OCI-LY3 (cell line): ENCODE results near the gene UNC5C.

Experiments
- H2AFZ ChIP-seq: fragments of 200-600, 300-600 bp; shearing (Covaris generic); 2 replicates; pipeline ENCODE4 v1.6.0; 2014; ENCODE audit warnings: antibody characterized with exemption, low read depth, low read length
- H3K27ac ChIP-seq: fragments of 200-600, 300-600 bp; sonication (generic); 2 replicates; pipeline ENCODE4 v1.5.1; 2014; ENCODE audit warnings: mild to moderate bottlenecking, low read length, moderate library complexity, mixed read lengths
- H3K27me3 ChIP-seq: fragments of 200-600, 300-600 bp; sonication (generic); 2 replicates; pipeline ENCODE4 v1.6.1; 2014; ENCODE audit warnings: low read depth, low read length, mixed read lengths
- H3K36me3 ChIP-seq: fragments of 200-600, 300-600 bp; sonication (generic); replicated peaks from 2 replicates; pipeline ENCODE3; 2014; ENCODE audit warnings: low read depth, low read length, mixed read lengths
- H3K4me1 ChIP-seq: fragments of 300-600, 200-600 bp; sonication (generic); 2 replicates; pipeline ENCODE4 v1.6.1; 2014; ENCODE audit warnings: low read length, mixed read lengths
- H3K4me2 ChIP-seq: fragments of 200-600, 300-600 bp; sonication (generic); 2 replicates; pipeline ENCODE4 v1.6.1; 2014; ENCODE audit warnings: low read length, mixed read lengths
- H3K4me3 ChIP-seq: fragments of 300-600, 200-600 bp; sonication (generic); 2 replicates; pipeline ENCODE4 v1.5.1; 2014; ENCODE audit warnings: antibody characterized with exemption, mild to moderate bottlenecking, low read length, moderate library complexity
- H3K79me2 ChIP-seq: fragments of 300-600, 200-600 bp; shearing (Covaris generic); 2 replicates; pipeline ENCODE4 v1.6.1; 2014; ENCODE audit warnings: mild to moderate bottlenecking, low read length, mixed read lengths
- H3K9ac ChIP-seq: fragments of 300-600, 200-600 bp; shearing (Covaris generic); 2 replicates; pipeline ENCODE4 v1.6.0; 2014; ENCODE audit warnings: mild to moderate bottlenecking, low read length, moderate library complexity
- H3K9me3 ChIP-seq: fragments of 200-600, 300-600 bp; shearing (Covaris generic); 2 replicates; pipeline ENCODE4 v1.6.1; 2014; ENCODE audit warnings: low read length, mixed read lengths; ENCODE audit not compliant: insufficient read depth
- H4K20me1 ChIP-seq: fragments of 200-600, 300-600 bp; sonication (generic); 2 replicates; pipeline ENCODE4 v1.6.1; 2016; ENCODE audit warnings: low read length, mixed read lengths; ENCODE audit not compliant: insufficient read depth
- EZH2phosphoT487 ChIP-seq: fragments of 200-600 bp; shearing (Covaris generic); IDR thresholded peaks from 2 replicates; pipeline ENCODE4 v1.6.1; 2018; ENCODE audit warnings: antibody characterized with exemption, mixed run types, low read depth
- TF ChIP-seq, protein P1 (sequence below): fragments of 200-600, 300-600 bp; sonication (generic); IDR thresholded peaks from 2 replicates; pipeline ENCODE4 v1.5.1; 2014; ENCODE audit warnings: antibody characterized with exemption, low read length, low read depth

The UNC5C gene

DNA sequence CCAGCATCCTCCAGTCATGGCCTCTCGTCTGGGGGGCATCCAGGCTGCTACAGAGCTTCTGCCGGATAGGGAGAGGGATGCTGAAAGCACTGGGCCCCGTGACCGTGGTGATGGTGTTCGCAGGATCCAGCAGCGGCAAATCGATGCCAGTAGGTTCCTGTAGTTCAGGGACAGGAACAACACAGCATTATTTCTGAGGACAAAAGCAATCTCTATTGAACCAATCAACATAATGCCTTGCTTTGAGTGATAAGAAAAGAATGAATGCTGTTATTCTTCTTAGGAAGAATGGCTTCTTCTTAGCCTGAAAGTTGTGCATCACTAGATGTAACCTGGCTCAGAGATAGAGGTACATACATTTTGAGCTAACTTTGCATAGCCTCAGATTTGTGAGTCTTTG is 378.6 kb downstream of the UNC5C start:
- TF ChIP-seq, protein P1, sequence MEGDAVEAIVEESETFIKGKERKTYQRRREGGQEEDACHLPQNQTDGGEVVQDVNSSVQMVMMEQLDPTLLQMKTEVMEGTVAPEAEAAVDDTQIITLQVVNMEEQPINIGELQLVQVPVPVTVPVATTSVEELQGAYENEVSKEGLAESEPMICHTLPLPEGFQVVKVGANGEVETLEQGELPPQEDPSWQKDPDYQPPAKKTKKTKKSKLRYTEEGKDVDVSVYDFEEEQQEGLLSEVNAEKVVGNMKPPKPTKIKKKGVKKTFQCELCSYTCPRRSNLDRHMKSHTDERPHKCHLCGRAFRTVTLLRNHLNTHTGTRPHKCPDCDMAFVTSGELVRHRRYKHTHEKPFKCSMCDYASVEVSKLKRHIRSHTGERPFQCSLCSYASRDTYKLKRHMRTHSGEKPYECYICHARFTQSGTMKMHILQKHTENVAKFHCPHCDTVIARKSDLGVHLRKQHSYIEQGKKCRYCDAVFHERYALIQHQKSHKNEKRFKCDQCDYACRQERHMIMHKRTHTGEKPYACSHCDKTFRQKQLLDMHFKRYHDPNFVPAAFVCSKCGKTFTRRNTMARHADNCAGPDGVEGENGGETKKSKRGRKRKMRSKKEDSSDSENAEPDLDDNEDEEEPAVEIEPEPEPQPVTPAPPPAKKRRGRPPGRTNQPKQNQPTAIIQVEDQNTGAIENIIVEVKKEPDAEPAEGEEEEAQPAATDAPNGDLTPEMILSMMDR: no peak
- TF ChIP-seq EZH2phosphoT487: no peak
- Histone ChIP-seq H3K9me3 (no peaks in the 10 kb centered on the region), H3K4me2 (no peak overlapping the region), H3K27me3 (peaks cover 15% of the 10 kb centered on the region), H4K20me1 (no peaks in the 10 kb centered on the region), H2AFZ (no peak overlapping the region), H3K9ac (no peak overlapping the region), H3K4me1 (no peaks in the 10 kb centered on the region), H3K4me3 (no peak overlapping the region), H3K27ac (no peak overlapping the region), H3K36me3 (no peaks in the 10 kb centered on the region), H3K79me2 (no peaks in the 10 kb centered on the region)

DNA sequence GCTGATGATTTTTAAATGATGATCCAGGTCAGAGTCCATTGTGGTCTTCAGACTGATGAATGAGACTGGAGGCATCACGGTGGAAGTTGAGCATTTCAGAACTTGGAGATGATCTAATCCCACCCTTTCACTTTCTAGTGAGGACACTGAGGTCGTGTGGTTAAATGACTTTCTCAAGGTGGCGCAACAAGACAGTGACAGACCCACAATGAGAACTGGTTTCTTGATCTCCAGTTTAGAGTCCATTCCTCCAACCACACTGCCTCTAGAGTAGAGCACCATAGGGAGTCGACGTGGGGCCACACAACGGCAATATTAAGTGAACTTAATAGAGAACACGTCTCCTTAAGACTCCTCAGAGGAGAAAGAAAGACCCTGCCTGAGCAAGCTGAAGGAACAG is 381.0 kb downstream of the UNC5C start:
- no peak for TF ChIP-seq EZH2phosphoT487
- TF ChIP-seq, protein P1: peak; percentile 35
- no peak overlapping the region for H3K9ac ChIP-seq
- H3K4me1 ChIP-seq: no peaks in the 10 kb centered on the region
- no peaks in the 10 kb centered on the region for H3K9me3 ChIP-seq
- H3K27ac ChIP-seq: no peak overlapping the region
- H3K4me3 ChIP-seq: no peak overlapping the region
- H3K79me2 ChIP-seq: no peaks in the 10 kb centered on the region
- H3K4me2 ChIP-seq: no peak overlapping the region
- peaks cover 32% of the 10 kb centered on the region for H3K27me3 ChIP-seq
- H3K36me3 ChIP-seq: no peaks in the 10 kb centered on the region
- no peak overlapping the region for H2AFZ ChIP-seq
- no peaks in the 10 kb centered on the region for H4K20me1 ChIP-seq

DNA sequence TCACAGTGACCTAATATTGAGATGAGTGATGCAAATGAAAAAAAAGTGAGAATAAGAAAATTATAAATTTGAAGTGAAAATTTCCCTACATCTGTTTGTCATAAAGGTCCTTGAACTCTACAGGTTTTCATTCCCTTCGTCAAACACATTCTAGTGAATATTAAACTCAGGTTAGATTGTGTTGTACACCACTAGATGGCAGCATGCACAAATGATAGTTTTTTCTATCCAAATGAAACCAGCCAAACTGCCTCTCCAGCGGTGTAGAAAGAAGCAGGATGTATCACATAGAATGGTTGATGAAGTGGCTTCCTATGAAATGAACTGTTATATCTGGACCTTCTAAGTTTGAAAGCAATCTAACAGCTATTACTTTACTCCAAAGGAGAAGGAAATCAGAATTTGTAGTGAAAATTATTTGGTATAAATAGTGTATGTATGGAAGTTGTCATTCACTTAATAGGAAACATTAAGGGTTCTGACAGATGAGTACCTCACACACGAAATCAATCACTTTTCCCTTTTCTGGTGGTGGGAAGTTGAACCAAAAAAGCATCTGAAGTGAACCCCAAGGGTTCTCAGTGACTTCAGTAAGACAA is 382.7 kb downstream of the UNC5C start:
- no peaks in the 10 kb centered on the region for H3K79me2 ChIP-seq
- H3K27ac ChIP-seq: no peak overlapping the region
- H3K4me3 ChIP-seq: 0 out of 2 replicates have a peak overlapping the region, but pooled peaks have one; percentile 26
- H3K4me2 ChIP-seq: peak overlapping the region; percentile 57
- H4K20me1 ChIP-seq: no peaks in the 10 kb centered on the region
- TF ChIP-seq, protein P1: peak; percentile 76
- no peak for TF ChIP-seq EZH2phosphoT487
- H3K9me3 ChIP-seq: no peaks in the 10 kb centered on the region
- H2AFZ ChIP-seq: no peak overlapping the region
- no peaks in the 10 kb centered on the region for H3K36me3 ChIP-seq
- no peak overlapping the region for H3K9ac ChIP-seq
- peaks cover 32% of the 10 kb centered on the region for H3K27me3 ChIP-seq
- no peaks in the 10 kb centered on the region for H3K4me1 ChIP-seq

DNA sequence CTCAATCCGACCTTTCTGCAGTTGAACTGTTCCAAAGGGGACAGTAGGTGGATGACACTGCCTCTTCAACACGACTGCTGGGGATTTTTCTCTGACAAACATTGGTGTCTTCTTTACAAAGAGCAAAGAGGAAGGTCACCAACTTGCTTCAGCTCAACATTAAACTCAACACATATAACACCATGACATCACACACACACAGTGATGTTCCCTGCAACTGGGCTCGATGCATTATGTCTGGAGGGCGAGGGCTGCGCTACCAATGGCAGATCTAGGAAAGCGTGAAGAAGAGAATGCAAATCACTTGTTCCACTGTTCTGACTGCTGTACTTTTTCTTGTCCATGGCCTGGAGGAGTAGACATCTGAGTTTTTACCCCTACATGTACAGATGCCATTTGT is 385.9 kb downstream of the UNC5C start:
- Histone ChIP-seq H3K4me2 (no peak overlapping the region), H3K36me3 (no peaks in the 10 kb centered on the region), H3K9me3 (no peaks in the 10 kb centered on the region), H3K4me3 (no peak overlapping the region), H4K20me1 (no peaks in the 10 kb centered on the region), H3K27ac (no peak overlapping the region), H2AFZ (no peak overlapping the region), H3K27me3 (peaks cover 17% of the 10 kb centered on the region), H3K79me2 (no peaks in the 10 kb centered on the region), H3K9ac (no peak overlapping the region), H3K4me1 (no peaks in the 10 kb centered on the region)
- TF ChIP-seq, protein P1: no peak
- no peak for TF ChIP-seq EZH2phosphoT487
